ENCODE results near the gene AP2A1. TPM values are rescaled to one million over a fixed set of nuclear protein-coding genes. Genes with fewer than 3 reads are reported as not detected.
A peak's percentile ranks its signal among the peaks of the same experiment; 100 is the strongest.

Gene AP2A1
- total and polyA plus RNA-seq, 9 of the 15 experiments (the other 6 are each of a cell fraction or from before 2014, with no cell fraction given) = 0.55 to 150 (median 31.9) TPM

GRCh38 chr19:49772850-49773432 lies 6.1 kb downstream of the AP2A1 start:
- peak overlapping the region; percentile 48 to 80 for H3K9ac ChIP-seq (ENCODE audit: insufficient read depth in 1 of 2, low read depth in 2 of 2, low read length in 2 of 2)
- POLR2A ChIA-PET = interaction anchor here (2.2 kb wide), 1 partner anchor 13 kb away, joined by 5 read pairs; no protein-coding TSS in a partner anchor
- no TSS peak for BruUV-seq (replicated peaks)
- FAIRE-seq = peak; percentile 87
- peaks cover under 1% of the 10 kb centered on the region for H3K9me1 ChIP-seq (ENCODE audit: control insufficient read depth, insufficient read depth, low read length)
- H2AFZ ChIP-seq (ENCODE audit: low read depth, low read length) = no peak overlapping the region
- peak overlapping the region; percentile 60; the same call in 2 of the 3 replicates for H3K27ac ChIP-seq (ENCODE audit: extremely low read depth, low read depth, low read length)
- H3K4me2 ChIP-seq (ENCODE audit: insufficient read depth, low read length) = peak overlapping the region; percentile 73
- H3K9me3 ChIP-seq (replicated peaks; ENCODE audit: control insufficient read depth, insufficient read depth, low read depth, low read length) = no peaks in the 10 kb centered on the region
- CTCF ChIA-PET (ENCODE audit: low intra/inter-chr PET ratio) = no interaction called here
- peaks cover 5% of the 10 kb centered on the region; the same call in 1 of the 2 replicates for H4K20me1 ChIP-seq (replicated peaks; ENCODE audit: control insufficient read depth, insufficient read depth, low read length)
- H3K4me3 ChIP-seq = no peak overlapping the region
- no peaks in the 10 kb centered on the region for H3K27me3 ChIP-seq (ENCODE audit: control insufficient read depth in 2 of 2, insufficient read depth in 2 of 2, low read length in 2 of 2)
- 20% methylated on average over 9 of the region's 10 CpGs for WGBS (ENCODE audit: insufficient coverage, low coverage, missing lambda C conversion rate)
- H3K79me2 ChIP-seq (ENCODE audit: control insufficient read depth, insufficient read depth, low read length) = peaks cover 90% of the 10 kb centered on the region
- in situ Hi-C loops (cut with MboI) = no loop called here
- peak; percentile 71 for ATAC-seq
- intact Hi-C loops (cut with micrococcal nuclease) = no loop called here
- peaks cover 59% of the 10 kb centered on the region for H3K36me3 ChIP-seq (ENCODE audit: control insufficient read depth, insufficient read depth, low read length)
- peak in 3 of 4 experiments; percentile 25 to 83 (median 68) for DNase-seq (ENCODE audit: extremely low read depth in 1 of 4, low spot score in 3 of 4)
- peaks cover 58 to 81% of the 10 kb centered on the region in 2 experiments for H3K4me1 ChIP-seq (replicated peaks in 1 of 2; ENCODE audit: control insufficient read depth in 2 of 2, insufficient read depth in 2 of 2, low read length in 2 of 2)
- TF ChIP-seq SMARCB1 (IDR thresholded peaks at IDR 0.05; ENCODE audit: insufficient read length, low read depth) = no peak
- TF ChIP-seq ZFX (CRISPR knock-in tag; IDR thresholded peaks at IDR 0.05) = 0 out of 2 replicates have a peak, but pooled peaks have one; percentile 19
- peak; percentile 45; the same call in 1 of the 2 replicates for TF ChIP-seq SUPT5H (IDR thresholded peaks at IDR 0.05)
- TF ChIP-seq THRB (CRISPR knock-in tag; conservative IDR thresholded peaks at IDR 0.05) = peak; percentile 50; the same call in 1 of the 2 replicates
- 0 out of 2 replicates have a peak, but pooled peaks have one; percentile 6 for TF ChIP-seq CBFA2T2 (conservative IDR thresholded peaks at IDR 0.05)
- TF ChIP-seq SMARCE1 (IDR thresholded peaks at IDR 0.05) = 0 out of 2 replicates have a peak, but pooled peaks have one; percentile 17
- no peak for TF ChIP-seq CBX1 (IDR thresholded peaks at IDR 0.05; ENCODE audit: low read depth)
- TF ChIP-seq ZBTB7A (IDR thresholded peaks at IDR 0.05; ENCODE audit: borderline replicate concordance, control insufficient read depth, low read depth, low read length) = peak; percentile 23; the same call in 1 of the 2 replicates
- TF ChIP-seq NFYB (IDR thresholded peaks at IDR 0.05; ENCODE audit: extremely low read depth, insufficient read length) = peak; percentile 39
- TF ChIP-seq CXXC5 (CRISPR knock-in tag; IDR thresholded peaks at IDR 0.05) = no peak
- peak; percentile 43 for TF ChIP-seq POLR2B (IDR thresholded peaks at IDR 0.05; ENCODE audit: low read depth, partially characterized antibody)
- peak; percentile 93 for TF ChIP-seq HDGF (IDR thresholded peaks at IDR 0.05)
- no peak for TF ChIP-seq TEAD2 (tag; IDR thresholded peaks at IDR 0.05)
- 0 out of 2 replicates have a peak, but pooled peaks have one; percentile 28 for TF ChIP-seq LARP7 (IDR thresholded peaks at IDR 0.05)
- no peak for TF ChIP-seq ZNF75A (CRISPR knock-in tag; IDR thresholded peaks at IDR 0.05)
- no peak for TF ChIP-seq TBP (optimal IDR thresholded peaks at IDR 0.05; ENCODE audit: low read depth, low read length)
- TF ChIP-seq, protein P1, sequence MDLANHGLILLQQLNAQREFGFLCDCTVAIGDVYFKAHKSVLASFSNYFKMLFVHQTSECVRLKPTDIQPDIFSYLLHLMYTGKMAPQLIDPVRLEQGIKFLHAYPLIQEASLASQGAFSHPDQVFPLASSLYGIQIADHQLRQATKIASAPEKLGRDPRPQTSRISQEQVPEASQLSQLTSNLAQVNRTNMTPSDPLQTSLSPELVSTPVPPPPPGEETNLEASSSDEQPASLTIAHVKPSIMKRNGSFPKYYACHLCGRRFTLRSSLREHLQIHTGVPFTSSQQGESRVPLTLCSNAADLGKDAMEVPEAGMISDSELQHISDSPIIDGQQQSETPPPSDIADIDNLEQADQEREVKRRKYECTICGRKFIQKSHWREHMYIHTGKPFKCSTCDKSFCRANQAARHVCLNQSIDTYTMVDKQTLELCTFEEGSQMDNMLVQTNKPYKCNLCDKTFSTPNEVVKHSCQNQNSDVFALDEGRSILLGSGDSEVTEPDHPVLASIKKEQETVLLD (IDR thresholded peaks at IDR 0.05) = peak; percentile 55; the same call in 1 of the 2 replicates
- TF ChIP-seq ZNF507 (tag; conservative IDR thresholded peaks at IDR 0.05) = no peak
